GM12878 (cell line): ENCODE measurements around the gene COMT. TPM values are rescaled to one million over a fixed set of nuclear protein-coding genes. Genes with fewer than 3 reads are reported as not detected.

ENCODE experiments used
- ATAC-seq: fragments of 200-7000 bp; cut with Tn5 transposase; 3 replicates; pipeline ENCODE4 v1.9.1; 2020; ENCODE audit warnings: mild to moderate bottlenecking, moderate library complexity
- BruUV-seq: library from RNA; stranded (reverse); fragments of 400-500 nt; replicated peaks from 2 replicates; lab custom pipeline; 2021; lab: Mats Ljungman, UMichigan
- CTCF ChIA-PET: fragments of 300-600 bp; sonication (Branson Sonifier 250); formaldehyde crosslinking; extraction: SDS; loops from one replicate; lab custom pipeline; 2021; ENCODE audit warnings: inconsistent platforms; lab: Yijun Ruan, JAX
- POLR2A ChIA-PET: fragments of 350-600 bp; formaldehyde crosslinking; extraction: SDS; loops from one replicate; lab custom pipeline; 2021; ENCODE audit warnings: inconsistent platforms; lab: Charles Lee
- RAD21 ChIA-PET: fragments of 300-600 bp; sonication (Branson Sonifier 250); formaldehyde crosslinking; loops from one replicate; lab custom pipeline; 2023; ENCODE audit warnings: antibody characterized with exemption; ENCODE audit not compliant: unreplicated experiment; lab: Charles Lee
- SMC1A ChIA-PET: fragments of 300-600 bp; sonication (Branson Sonifier 250); formaldehyde crosslinking; loops from one replicate; lab custom pipeline; 2023; ENCODE audit not compliant: unreplicated experiment, uncharacterized antibody; lab: Charles Lee
- DNase-seq: peaks from one replicate; pipeline ENCODE4 v3.0.0-alpha.2; 2011; ENCODE audit warnings: low read depth, low spot score
- FAIRE-seq: peaks from 3 replicates; lab custom pipeline; 2011; peaks lifted over from hg19 to GRCh38; lab: Jason Lieb, UNC
- H2AFZ ChIP-seq: 2 replicates; pipeline ENCODE4 v1.6.0; 2011; ENCODE audit warnings: low read depth, low read length, control low read depth; ENCODE audit not compliant: control insufficient read depth
- H3K27ac ChIP-seq: 2 replicates; pipeline ENCODE4 v1.5.1; 2011; ENCODE audit warnings: control low read depth; ENCODE audit not compliant: control insufficient read depth, insufficient read depth
- H3K27me3 ChIP-seq, 2 experiments: replicated peaks in 1 of 2; 2 replicates each; pipeline versions ENCODE4 v1.6.0 to v1.6.1; 2011; ENCODE audit warnings: low read length in 1 of 2; ENCODE audit not compliant: control insufficient read depth in 2 of 2, insufficient read depth in 2 of 2
- H3K36me3 ChIP-seq, 2 experiments: 2 replicates each; pipeline ENCODE4 v1.5.1; 2011; ENCODE audit warnings: low read length in 1 of 2; ENCODE audit not compliant: control insufficient read depth in 2 of 2, insufficient read depth in 2 of 2
- H3K4me1 ChIP-seq: 2 replicates; pipeline ENCODE4 v1.6.1; 2011; ENCODE audit warnings: mild to moderate bottlenecking, low read length, moderate library complexity, mixed read lengths; ENCODE audit not compliant: control insufficient read depth, insufficient read depth
- H3K4me2 ChIP-seq: 2 replicates; pipeline ENCODE4 v1.6.0; 2011; ENCODE audit warnings: control low read depth; ENCODE audit not compliant: control insufficient read depth, insufficient read depth
- H3K4me3 ChIP-seq: fragments of 200-600 bp; sonication (generic); 2 replicates; pipeline ENCODE4 v1.5.1; 2016
- H3K79me2 ChIP-seq: 2 replicates; pipeline ENCODE4 v1.6.0; 2011; ENCODE audit warnings: low read length; ENCODE audit not compliant: control insufficient read depth, insufficient read depth
- H3K9ac ChIP-seq: 2 replicates; pipeline ENCODE4 v1.8.0; 2011; ENCODE audit warnings: low read length, control low read depth, mixed read lengths; ENCODE audit not compliant: control insufficient read depth, insufficient read depth
- H3K9me3 ChIP-seq: replicated peaks from 3 replicates; pipeline ENCODE4 v1.5.1; 2011; ENCODE audit warnings: mild to moderate bottlenecking, low read length; ENCODE audit not compliant: control insufficient read depth, insufficient read depth
- H4K20me1 ChIP-seq: 2 replicates; pipeline ENCODE4 v1.6.0; 2011; ENCODE audit not compliant: control insufficient read depth, insufficient read depth
- MTA2 ChIP-seq: fragments of 450-650 bp; IDR thresholded peaks from 2 replicates; pipeline ENCODE4 v1.6.1; 2016; ENCODE audit warnings: low read depth, mild to moderate bottlenecking, moderate library complexity
- PAX8 ChIP-seq: fragments of 450-650 bp; IDR thresholded peaks from 2 replicates; pipeline ENCODE4 v1.6.1; 2017; ENCODE audit warnings: mild to moderate bottlenecking, moderate library complexity
- RELA ChIP-seq: fragments of 450-650 bp; IDR thresholded peaks from 2 replicates; pipeline ENCODE4 v1.8.0; 2014; ENCODE audit warnings: borderline replicate concordance; ENCODE audit not compliant: partially characterized antibody
- SUZ12 ChIP-seq: fragments of 200-600 bp; sonication (generic); IDR thresholded peaks from one replicate; pipeline ENCODE4 v1.6.1; 2018; ENCODE audit warnings: antibody characterized with exemption, mild to moderate bottlenecking; ENCODE audit not compliant: unreplicated experiment
- ZNF24 ChIP-seq: fragments of 450-650 bp; IDR thresholded peaks from 2 replicates; pipeline ENCODE4 v1.6.1; 2017; ENCODE audit warnings: antibody characterized with exemption, mild to moderate bottlenecking
- whole genome bisulfite sequencing: methylation state at CpG from one replicate; pipeline ENCODE4 v1.1.6; 2016; ENCODE audit warnings: low lambda C conversion rate; ENCODE audit not compliant: insufficient replicate concordance, insufficient coverage; ENCODE audit errors: missing lambda C conversion rate; 5-methylcytosine and 5-hydroxymethylcytosine counted together
- in situ Hi-C: fragments of 300-500 bp; cut with MboI; formaldehyde crosslinking; loops from 9 replicates; pipeline ENCODE4 v1.14.3; 2018; ENCODE audit warnings: mixed read lengths
- intact Hi-C: fragments of 100-400 bp; cut with micrococcal nuclease; formaldehyde crosslinking; loops from one replicate; pipeline ENCODE4 v1.14.2; 2022; ENCODE audit not compliant: unreplicated experiment
- polyA plus RNA-seq, 11 experiments: library from polyadenylated mRNA; depleted of rRNA in 4 of 11; unstranded in 6 of 11; stranded (reverse) in 5 of 11; fragments of >200 nt; fragmentation: Nextera tagmentation in 4 of 11; fragmentation: Illumina TruSeq in 1 of 11; extraction: Ambion mirVana in 4 of 11; extraction: Trizol in 1 of 11; gene quantifications; 1 replicate in 1 of 11; 2 replicates in 10 of 11; pipeline versions ENCODE4 v1.2.1 to v1.2.3, GENCODE V29; 2011 to 2016; ENCODE audit warnings: inconsistent platforms in 2 of 11, missing spikeins in 2 of 11, low read depth in 1 of 11
- total RNA-seq, 4 experiments: library from RNA; depleted of rRNA in 3 of 4; stranded (reverse); fragments of >200 nt in 3 of 4; fragmentation: Illumina TruSeq in 1 of 4; extraction: Trizol in 1 of 4; gene quantifications; 2 replicates each; pipeline versions ENCODE4 v1.2.1 to v1.2.3, GENCODE V29; 2013 to 2021
- TF ChIP-seq, protein P1 (sequence below): fragments of 450-650 bp; IDR thresholded peaks from 2 replicates; pipeline ENCODE4 v1.6.1; 2016; ENCODE audit warnings: mild to moderate bottlenecking
- TF ChIP-seq, protein P2 (sequence below): fragments of 450-650 bp; IDR thresholded peaks from 2 replicates; pipeline ENCODE4 v1.6.1; 2017; ENCODE audit warnings: mild to moderate bottlenecking, moderate library complexity
- TF ChIP-seq, protein P3 (sequence below), 3 experiments: IDR thresholded peaks in 2 of 3; conservative IDR thresholded peaks in 1 of 3; 2 replicates each; pipeline ENCODE4 v1.5.1; 2011; ENCODE audit warnings: low read depth in 3 of 3, low read length in 3 of 3, mild to moderate bottlenecking in 3 of 3, control low read depth in 2 of 3, moderate library complexity in 2 of 3, inconsistent platforms in 1 of 3, mixed read lengths in 1 of 3; ENCODE audit not compliant: control insufficient read depth in 2 of 3, insufficient read depth in 1 of 3; ENCODE audit errors: extremely low read depth in 1 of 3
- TF ChIP-seq, protein P4 (sequence below): fragments of 450-650 bp; IDR thresholded peaks from 2 replicates; pipeline ENCODE4 v1.6.1; 2017; ENCODE audit warnings: mild to moderate bottlenecking, moderate library complexity
- TF ChIP-seq, protein P5 (sequence below): IDR thresholded peaks from 2 replicates; pipeline ENCODE4 v1.6.1; 2012; ENCODE audit warnings: low read depth, low read length, improper control_type of control experiment

COMT gene
- total and polyA plus RNA-seq, 10 of the 15 experiments (the other 5 are each of a cell fraction or from before 2014, with no cell fraction given) = 4.5 to 152 (median 66.1) TPM

DNA sequence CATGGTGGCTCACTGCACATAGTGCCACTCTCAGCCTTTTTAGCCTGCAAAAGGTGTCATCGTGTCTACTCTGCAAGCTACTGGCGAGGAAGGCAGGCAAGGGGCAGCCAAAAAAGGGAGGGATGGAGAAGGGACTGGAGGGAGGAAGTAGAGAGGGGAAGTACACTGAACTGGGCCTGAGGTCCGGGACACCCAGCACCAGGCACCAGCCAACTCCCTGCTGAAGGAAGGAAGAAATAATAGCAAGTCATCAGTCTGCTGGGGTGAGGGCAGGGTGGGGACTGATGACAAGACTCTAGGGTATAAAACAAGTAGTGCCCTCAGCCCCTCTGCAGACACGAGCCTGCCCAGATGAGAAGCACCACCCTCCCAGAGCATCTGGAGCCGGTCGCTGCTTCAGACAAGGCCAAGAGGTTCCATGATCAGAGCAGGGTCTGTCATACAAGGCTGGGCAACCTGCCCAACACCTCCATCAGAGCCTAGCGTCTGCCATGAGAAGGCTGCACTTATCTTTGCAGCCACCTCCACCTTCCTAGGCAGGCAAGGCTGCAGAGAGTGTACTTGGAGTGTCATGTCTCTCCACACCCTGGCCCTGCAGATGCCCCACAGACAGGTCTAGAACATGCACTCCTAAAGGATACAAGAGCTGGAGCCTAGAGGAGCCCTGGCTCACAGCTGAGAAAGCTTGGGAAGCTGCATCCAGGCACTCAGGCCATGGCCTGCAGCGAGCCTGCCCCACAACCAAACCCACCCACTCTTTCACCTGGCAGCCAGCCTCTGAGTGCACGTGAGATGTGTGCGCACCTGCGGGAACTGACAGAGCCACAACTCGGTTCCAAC, 9.0 kb upstream of the COMT start:
- Histone ChIP-seq H3K79me2 (no peaks in the 10 kb centered on the region), H3K9me3 (no peaks in the 10 kb centered on the region; the same call in 2 of the 3 replicates), H4K20me1 (no peaks in the 10 kb centered on the region), H3K4me3 (no peak overlapping the region), H3K9ac (no peak overlapping the region), H3K4me1 (no peaks in the 10 kb centered on the region), H2AFZ (no peak overlapping the region), H3K4me2 (no peak overlapping the region), H3K36me3 (no peaks in the 10 kb centered on the region), H3K27me3 (no peaks in the 10 kb centered on the region), H3K27ac (no peak overlapping the region)
- ChIA-PET CTCF (interaction anchor here (1.7 kb wide), 2 partner anchors 16 to 21 kb away, joined by 5 read pairs; no protein-coding TSS in a partner anchor), RAD21 (no interaction called here), POLR2A (no interaction called here), SMC1A (no interaction called here)
- BruUV-seq = no TSS peak
- WGBS = 79% methylated on average over 12 of the region's 12 CpGs
- FAIRE-seq (no peak), ATAC-seq (no peak), DNase-seq (no peak)
- in situ Hi-C loops (no loop called here), intact Hi-C loops (no loop called here)
- TF ChIP-seq, protein P1, sequence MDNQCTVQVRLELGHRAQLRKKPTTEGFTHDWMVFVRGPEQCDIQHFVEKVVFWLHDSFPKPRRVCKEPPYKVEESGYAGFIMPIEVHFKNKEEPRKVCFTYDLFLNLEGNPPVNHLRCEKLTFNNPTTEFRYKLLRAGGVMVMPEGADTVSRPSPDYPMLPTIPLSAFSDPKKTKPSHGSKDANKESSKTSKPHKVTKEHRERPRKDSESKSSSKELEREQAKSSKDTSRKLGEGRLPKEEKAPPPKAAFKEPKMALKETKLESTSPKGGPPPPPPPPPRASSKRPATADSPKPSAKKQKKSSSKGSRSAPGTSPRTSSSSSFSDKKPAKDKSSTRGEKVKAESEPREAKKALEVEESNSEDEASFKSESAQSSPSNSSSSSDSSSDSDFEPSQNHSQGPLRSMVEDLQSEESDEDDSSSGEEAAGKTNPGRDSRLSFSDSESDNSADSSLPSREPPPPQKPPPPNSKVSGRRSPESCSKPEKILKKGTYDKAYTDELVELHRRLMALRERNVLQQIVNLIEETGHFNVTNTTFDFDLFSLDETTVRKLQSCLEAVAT = no peak
- TF ChIP-seq MTA2 (no peak), ZNF24 (no peak), SUZ12 (no peak), PAX8 (no peak), RELA (no peak)
- TF ChIP-seq, protein P2, sequence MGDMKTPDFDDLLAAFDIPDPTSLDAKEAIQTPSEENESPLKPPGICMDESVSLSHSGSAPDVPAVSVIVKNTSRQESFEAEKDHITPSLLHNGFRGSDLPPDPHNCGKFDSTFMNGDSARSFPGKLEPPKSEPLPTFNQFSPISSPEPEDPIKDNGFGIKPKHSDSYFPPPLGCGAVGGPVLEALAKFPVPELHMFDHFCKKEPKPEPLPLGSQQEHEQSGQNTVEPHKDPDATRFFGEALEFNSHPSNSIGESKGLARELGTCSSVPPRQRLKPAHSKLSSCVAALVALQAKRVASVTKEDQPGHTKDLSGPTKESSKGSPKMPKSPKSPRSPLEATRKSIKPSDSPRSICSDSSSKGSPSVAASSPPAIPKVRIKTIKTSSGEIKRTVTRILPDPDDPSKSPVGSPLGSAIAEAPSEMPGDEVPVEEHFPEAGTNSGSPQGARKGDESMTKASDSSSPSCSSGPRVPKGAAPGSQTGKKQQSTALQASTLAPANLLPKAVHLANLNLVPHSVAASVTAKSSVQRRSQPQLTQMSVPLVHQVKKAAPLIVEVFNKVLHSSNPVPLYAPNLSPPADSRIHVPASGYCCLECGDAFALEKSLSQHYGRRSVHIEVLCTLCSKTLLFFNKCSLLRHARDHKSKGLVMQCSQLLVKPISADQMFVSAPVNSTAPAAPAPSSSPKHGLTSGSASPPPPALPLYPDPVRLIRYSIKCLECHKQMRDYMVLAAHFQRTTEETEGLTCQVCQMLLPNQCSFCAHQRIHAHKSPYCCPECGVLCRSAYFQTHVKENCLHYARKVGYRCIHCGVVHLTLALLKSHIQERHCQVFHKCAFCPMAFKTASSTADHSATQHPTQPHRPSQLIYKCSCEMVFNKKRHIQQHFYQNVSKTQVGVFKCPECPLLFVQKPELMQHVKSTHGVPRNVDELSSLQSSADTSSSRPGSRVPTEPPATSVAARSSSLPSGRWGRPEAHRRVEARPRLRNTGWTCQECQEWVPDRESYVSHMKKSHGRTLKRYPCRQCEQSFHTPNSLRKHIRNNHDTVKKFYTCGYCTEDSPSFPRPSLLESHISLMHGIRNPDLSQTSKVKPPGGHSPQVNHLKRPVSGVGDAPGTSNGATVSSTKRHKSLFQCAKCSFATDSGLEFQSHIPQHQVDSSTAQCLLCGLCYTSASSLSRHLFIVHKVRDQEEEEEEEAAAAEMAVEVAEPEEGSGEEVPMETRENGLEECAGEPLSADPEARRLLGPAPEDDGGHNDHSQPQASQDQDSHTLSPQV = no peak
- TF ChIP-seq, protein P3, sequence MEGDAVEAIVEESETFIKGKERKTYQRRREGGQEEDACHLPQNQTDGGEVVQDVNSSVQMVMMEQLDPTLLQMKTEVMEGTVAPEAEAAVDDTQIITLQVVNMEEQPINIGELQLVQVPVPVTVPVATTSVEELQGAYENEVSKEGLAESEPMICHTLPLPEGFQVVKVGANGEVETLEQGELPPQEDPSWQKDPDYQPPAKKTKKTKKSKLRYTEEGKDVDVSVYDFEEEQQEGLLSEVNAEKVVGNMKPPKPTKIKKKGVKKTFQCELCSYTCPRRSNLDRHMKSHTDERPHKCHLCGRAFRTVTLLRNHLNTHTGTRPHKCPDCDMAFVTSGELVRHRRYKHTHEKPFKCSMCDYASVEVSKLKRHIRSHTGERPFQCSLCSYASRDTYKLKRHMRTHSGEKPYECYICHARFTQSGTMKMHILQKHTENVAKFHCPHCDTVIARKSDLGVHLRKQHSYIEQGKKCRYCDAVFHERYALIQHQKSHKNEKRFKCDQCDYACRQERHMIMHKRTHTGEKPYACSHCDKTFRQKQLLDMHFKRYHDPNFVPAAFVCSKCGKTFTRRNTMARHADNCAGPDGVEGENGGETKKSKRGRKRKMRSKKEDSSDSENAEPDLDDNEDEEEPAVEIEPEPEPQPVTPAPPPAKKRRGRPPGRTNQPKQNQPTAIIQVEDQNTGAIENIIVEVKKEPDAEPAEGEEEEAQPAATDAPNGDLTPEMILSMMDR (IDR thresholded peaks at IDR 0.05 in 2 of 3, conservative IDR thresholded peaks at IDR 0.05 in 1 of 3; ENCODE audit: control insufficient read depth in 2 of 3, extremely low read depth in 1 of 3, insufficient read depth in 1 of 3, low read depth in 3 of 3, low read length in 3 of 3) = no peak
- TF ChIP-seq, protein P4, sequence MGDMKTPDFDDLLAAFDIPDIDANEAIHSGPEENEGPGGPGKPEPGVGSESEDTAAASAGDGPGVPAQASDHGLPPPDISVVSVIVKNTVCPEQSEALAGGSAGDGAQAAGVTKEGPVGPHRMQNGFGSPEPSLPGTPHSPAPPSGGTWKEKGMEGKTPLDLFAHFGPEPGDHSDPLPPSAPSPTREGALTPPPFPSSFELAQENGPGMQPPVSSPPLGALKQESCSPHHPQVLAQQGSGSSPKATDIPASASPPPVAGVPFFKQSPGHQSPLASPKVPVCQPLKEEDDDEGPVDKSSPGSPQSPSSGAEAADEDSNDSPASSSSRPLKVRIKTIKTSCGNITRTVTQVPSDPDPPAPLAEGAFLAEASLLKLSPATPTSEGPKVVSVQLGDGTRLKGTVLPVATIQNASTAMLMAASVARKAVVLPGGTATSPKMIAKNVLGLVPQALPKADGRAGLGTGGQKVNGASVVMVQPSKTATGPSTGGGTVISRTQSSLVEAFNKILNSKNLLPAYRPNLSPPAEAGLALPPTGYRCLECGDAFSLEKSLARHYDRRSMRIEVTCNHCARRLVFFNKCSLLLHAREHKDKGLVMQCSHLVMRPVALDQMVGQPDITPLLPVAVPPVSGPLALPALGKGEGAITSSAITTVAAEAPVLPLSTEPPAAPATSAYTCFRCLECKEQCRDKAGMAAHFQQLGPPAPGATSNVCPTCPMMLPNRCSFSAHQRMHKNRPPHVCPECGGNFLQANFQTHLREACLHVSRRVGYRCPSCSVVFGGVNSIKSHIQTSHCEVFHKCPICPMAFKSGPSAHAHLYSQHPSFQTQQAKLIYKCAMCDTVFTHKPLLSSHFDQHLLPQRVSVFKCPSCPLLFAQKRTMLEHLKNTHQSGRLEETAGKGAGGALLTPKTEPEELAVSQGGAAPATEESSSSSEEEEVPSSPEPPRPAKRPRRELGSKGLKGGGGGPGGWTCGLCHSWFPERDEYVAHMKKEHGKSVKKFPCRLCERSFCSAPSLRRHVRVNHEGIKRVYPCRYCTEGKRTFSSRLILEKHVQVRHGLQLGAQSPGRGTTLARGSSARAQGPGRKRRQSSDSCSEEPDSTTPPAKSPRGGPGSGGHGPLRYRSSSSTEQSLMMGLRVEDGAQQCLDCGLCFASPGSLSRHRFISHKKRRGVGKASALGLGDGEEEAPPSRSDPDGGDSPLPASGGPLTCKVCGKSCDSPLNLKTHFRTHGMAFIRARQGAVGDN = no peak
- TF ChIP-seq, protein P5, sequence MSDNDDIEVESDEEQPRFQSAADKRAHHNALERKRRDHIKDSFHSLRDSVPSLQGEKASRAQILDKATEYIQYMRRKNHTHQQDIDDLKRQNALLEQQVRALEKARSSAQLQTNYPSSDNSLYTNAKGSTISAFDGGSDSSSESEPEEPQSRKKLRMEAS = no peak
